ENCODE results near the gene C19orf73. TPM values are rescaled to one million over a fixed set of nuclear protein-coding genes. Genes with fewer than 3 reads are reported as not detected.

C19orf73 gene
- total RNA-seq, 1 donor from 2014 or later, result 1.8 TPM

DNA sequence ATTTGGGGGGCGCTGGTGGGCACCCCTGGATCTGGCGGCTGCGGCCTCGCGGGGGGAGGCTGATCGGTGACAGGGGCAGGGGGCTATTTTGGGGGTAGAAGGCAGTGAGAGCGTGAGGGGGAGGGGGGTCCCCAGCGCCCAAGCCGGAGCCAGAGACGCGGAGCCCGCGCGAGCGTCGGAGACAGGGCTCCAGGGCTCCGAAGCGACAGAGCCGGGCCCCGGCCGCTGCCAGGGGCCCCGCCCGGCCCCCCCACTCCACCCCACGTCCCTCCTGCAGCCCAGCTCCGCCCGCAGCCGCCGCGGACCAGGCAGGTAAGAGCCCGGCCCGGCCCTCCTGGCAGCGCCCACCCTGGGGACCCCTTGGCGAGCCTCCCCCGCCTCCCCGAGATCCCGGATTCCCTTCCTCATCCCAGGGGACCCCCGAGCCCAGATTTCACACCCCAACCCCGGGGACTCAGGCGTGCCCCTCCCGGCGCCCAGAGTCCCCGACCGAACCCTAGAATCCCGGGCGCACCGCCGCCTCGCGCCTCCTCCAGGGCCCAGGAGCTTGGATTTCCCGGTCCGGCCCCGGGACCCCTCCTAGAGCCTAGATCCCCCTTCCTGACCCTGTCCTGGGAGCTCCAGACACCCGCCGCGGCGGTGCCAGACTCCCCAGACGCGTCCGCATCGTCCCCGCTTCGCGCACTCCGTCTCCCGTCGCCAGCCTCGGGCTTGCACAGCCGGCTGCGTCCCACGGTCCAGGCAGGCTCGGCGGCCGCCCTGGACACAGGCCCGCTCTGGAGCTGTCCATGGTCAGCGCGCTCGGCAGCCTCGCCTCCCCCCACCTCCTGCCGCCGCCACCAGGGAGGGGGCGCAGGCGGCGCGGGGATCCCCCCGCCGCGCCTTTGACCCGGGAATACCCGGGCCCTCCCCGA is 725 bp upstream of the C19orf73 start, which contains the start of gene PPFIA3:
Gene PPFIA3 (plus strand): TSS at position 134 of the 914 bp plus-strand sequence. CDS start 8,330 bp downstream, outside the sequence.
- peak within 1 kb of the TSS; percentile 84 for H3K27ac Mint-ChIP-seq (ENCODE audit: unreplicated experiment)
- H3K9me3 Mint-ChIP-seq (ENCODE audit: unreplicated experiment), result no peaks in the 10 kb centered on the region
- H3K4me1 Mint-ChIP-seq (ENCODE audit: unreplicated experiment), result peaks cover 23% of the 10 kb centered on the region
- no peaks in the 10 kb centered on the region for H3K27me3 Mint-ChIP-seq (ENCODE audit: unreplicated experiment)
- TF ChIP-seq, protein P1, sequence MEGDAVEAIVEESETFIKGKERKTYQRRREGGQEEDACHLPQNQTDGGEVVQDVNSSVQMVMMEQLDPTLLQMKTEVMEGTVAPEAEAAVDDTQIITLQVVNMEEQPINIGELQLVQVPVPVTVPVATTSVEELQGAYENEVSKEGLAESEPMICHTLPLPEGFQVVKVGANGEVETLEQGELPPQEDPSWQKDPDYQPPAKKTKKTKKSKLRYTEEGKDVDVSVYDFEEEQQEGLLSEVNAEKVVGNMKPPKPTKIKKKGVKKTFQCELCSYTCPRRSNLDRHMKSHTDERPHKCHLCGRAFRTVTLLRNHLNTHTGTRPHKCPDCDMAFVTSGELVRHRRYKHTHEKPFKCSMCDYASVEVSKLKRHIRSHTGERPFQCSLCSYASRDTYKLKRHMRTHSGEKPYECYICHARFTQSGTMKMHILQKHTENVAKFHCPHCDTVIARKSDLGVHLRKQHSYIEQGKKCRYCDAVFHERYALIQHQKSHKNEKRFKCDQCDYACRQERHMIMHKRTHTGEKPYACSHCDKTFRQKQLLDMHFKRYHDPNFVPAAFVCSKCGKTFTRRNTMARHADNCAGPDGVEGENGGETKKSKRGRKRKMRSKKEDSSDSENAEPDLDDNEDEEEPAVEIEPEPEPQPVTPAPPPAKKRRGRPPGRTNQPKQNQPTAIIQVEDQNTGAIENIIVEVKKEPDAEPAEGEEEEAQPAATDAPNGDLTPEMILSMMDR (IDR thresholded peaks at IDR 0.05), result no peak
- H3K4me3 Mint-ChIP-seq (ENCODE audit: unreplicated experiment), result peak within 1 kb of the TSS; percentile 83
- H3K36me3 Mint-ChIP-seq (ENCODE audit: unreplicated experiment), result no peaks in the 10 kb centered on the region
- peak; percentile 92 for DNase-seq (ENCODE audit: extremely low spot score, unreplicated experiment)

DNA sequence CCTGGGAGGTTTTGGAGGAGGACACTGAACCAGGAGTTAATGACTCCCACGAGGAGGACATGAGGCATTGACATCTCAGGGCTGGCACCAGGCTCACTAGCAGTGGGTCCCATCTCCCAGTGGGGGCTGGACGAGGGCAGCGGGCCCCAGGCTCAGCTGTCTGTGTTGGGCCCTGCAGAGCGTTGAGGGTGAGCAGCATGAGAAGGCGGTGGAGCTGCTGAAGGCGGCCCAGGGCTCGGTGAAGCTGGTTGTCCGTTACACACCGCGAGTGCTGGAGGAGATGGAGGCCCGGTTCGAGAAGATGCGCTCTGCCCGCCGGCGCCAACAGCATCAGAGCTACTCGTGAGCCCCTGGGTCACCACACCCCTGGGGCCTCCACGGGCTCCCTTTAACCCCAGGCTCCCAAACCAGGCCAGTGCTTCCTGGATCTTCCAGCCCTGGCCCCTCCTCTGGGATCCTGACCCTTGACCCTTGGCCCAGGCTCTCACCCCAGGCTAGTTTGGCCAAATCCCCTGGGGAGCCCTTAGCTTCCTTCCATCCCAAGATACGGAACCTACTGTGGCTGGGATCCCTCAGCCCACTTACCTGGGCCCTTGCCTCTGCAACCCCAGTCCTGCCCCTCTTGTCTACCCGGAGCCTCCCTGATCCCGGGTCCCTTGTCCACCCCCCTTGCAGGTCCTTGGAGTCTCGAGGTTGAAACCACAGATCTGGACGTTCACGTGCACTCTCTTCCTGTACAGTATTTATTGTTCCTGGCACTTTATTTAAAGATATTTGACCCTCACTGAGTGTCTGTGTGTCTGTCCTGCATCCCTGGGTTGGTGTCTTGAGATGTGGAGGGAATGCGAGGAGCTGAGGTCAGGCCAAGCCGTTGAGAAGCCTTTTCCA is 1.0 kb downstream of the C19orf73 start:
- no peak for DNase-seq (ENCODE audit: extremely low spot score, unreplicated experiment)
- H3K36me3 Mint-ChIP-seq (ENCODE audit: unreplicated experiment), result no peaks in the 10 kb centered on the region

DNA sequence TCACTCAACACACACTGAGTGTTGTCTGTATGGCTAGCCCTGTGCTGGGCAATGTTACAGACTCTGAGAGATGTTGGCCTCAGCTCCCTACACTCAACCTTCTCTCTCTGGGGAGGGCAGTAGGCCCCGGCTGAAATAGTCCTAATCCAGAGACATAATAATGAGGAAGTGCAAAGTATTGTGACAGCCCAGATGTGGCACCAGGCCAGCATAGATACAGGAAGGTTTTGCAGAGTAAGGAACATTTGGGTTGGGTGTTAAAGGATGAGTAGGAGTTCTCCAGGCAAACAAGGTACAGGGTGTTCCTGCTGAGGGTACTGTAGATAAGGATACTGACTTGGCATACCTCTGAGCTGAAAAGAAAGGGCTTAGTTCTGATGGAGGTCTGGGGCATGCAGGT is 2.4 kb downstream of the C19orf73 start:
- TF ChIP-seq, protein P1 (IDR thresholded peaks at IDR 0.05), result no peak
- Mint-ChIP-seq H3K27me3 (ENCODE audit: unreplicated experiment) (no peaks in the 10 kb centered on the region), H3K4me1 (ENCODE audit: unreplicated experiment) (peaks cover 32% of the 10 kb centered on the region), H3K27ac (ENCODE audit: unreplicated experiment) (no peak overlapping the region), H3K4me3 (ENCODE audit: unreplicated experiment) (peak overlapping the region; percentile 20), H3K9me3 (ENCODE audit: unreplicated experiment) (no peaks in the 10 kb centered on the region), H3K36me3 (ENCODE audit: unreplicated experiment) (no peaks in the 10 kb centered on the region)
- no peak for DNase-seq (ENCODE audit: extremely low spot score, unreplicated experiment)

More for the DNA sequence above, 1.0 kb downstream of the C19orf73 start:
- H3K27me3 Mint-ChIP-seq (ENCODE audit: unreplicated experiment), result no peaks in the 10 kb centered on the region
- peaks cover 30% of the 10 kb centered on the region for H3K4me1 Mint-ChIP-seq (ENCODE audit: unreplicated experiment)
- peak overlapping the region; percentile 80 for H3K4me3 Mint-ChIP-seq (ENCODE audit: unreplicated experiment)
- H3K27ac Mint-ChIP-seq (ENCODE audit: unreplicated experiment), result peak overlapping the region; percentile 84
- TF ChIP-seq, protein P1 (IDR thresholded peaks at IDR 0.05), result no peak
- H3K9me3 Mint-ChIP-seq (ENCODE audit: unreplicated experiment), result no peaks in the 10 kb centered on the region

DNA sequence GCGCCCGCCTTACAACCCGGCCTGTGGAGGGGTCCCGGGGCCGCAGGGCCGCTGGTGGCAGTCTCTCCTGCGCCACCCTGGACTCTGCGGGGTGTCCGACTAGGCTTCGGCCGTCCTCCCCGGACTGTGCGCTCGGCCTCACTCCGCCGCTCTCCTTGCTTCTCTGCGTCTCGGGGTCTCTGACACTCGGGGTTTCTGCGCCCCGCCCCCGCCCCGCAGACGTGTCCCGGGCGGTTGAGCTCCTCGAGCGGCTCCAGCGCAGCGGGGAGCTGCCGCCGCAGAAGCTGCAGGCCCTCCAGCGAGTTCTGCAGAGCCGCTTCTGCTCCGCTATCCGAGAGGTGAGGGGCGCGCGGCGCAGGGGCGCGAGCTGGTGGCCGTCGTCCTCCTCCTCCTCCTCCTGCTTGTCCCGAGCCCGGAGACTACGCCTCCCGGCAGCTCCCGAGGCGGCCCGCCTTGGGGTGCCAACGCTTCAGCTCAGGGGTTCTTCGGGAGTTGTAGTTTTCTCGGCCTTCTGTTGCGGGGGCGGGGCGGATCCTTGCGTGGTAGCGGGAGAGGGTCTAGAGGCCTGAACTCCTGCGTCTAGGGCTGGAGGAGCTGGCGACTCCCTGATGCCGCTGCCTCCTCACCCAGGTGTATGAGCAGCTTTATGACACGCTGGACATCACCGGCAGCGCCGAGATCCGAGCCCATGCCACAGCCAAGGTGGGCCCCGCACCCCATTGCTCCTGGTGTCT is 4.1 kb downstream of the C19orf73 start:
- Mint-ChIP-seq H3K4me1 (ENCODE audit: unreplicated experiment) (peaks cover 27% of the 10 kb centered on the region), H3K4me3 (ENCODE audit: unreplicated experiment) (peak overlapping the region; percentile 73), H3K27ac (ENCODE audit: unreplicated experiment) (peak overlapping the region; percentile 44), H3K27me3 (ENCODE audit: unreplicated experiment) (no peaks in the 10 kb centered on the region), H3K9me3 (ENCODE audit: unreplicated experiment) (no peaks in the 10 kb centered on the region), H3K36me3 (ENCODE audit: unreplicated experiment) (no peaks in the 10 kb centered on the region)
- TF ChIP-seq, protein P1 (IDR thresholded peaks at IDR 0.05), result no peak
- no peak for DNase-seq (ENCODE audit: extremely low spot score, unreplicated experiment)
